SU-DHL-6 (cell line): ENCODE data around the gene RAB3C.

ENCODE experiments used
- CTCF ChIP-seq: fragments of 200-600 bp; sonication (generic); IDR thresholded peaks from one replicate; pipeline ENCODE4 v1.5.1; 2017; ENCODE audit warnings: antibody characterized with exemption, mild to moderate bottlenecking, low read length, moderate library complexity; ENCODE audit not compliant: insufficient read depth, poor library complexity, severe bottlenecking
- EZH2phosphoT487 ChIP-seq: fragments of 200-600 bp; sonication (generic), shearing (Covaris generic); conservative IDR thresholded peaks from 2 replicates; pipeline ENCODE4 v1.6.1; 2018; ENCODE audit warnings: mild to moderate bottlenecking, antibody characterized with exemption, low read length, moderate library complexity, mixed read lengths

- TF ChIP-seq CTCF (no peak), EZH2phosphoT487 (no peak)
These were observed 305.0 kb downstream of the RAB3C start for GRCh38 chr5:58887721-58888409.
